Hepatocyte (in vitro differentiated cells): ENCODE data around the gene PSD2. TPM values are rescaled to one million over a fixed set of nuclear protein-coding genes. Genes with fewer than 3 reads are reported as not detected.

Experiments
- DNase-seq: peaks from one replicate; pipeline ENCODE4 v3.0.0-alpha.2; 2016; ENCODE audit warnings: low spot score
- H2AFZ ChIP-seq: fragments of 200-600 bp; sonication (generic); 2 replicates; pipeline ENCODE4 v1.6.0; 2016; ENCODE audit warnings: antibody characterized with exemption, mild to moderate bottlenecking
- H3K27ac ChIP-seq: fragments of 200-600 bp; sonication (generic); 2 replicates; pipeline ENCODE4 v1.5.1; 2016; ENCODE audit warnings: mild to moderate bottlenecking
- H3K27me3 ChIP-seq: fragments of 200-600 bp; sonication (generic); 2 replicates; pipeline ENCODE4 v1.6.1; 2016
- H3K36me3 ChIP-seq: fragments of 200-600 bp; sonication (generic); replicated peaks from 2 replicates; pipeline ENCODE4 v1.5.1; 2016; ENCODE audit warnings: low read depth; ENCODE audit not compliant: insufficient read depth
- H3K4me1 ChIP-seq: fragments of 200-600 bp; sonication (generic); 2 replicates; pipeline ENCODE4 v1.5.1; 2016; ENCODE audit warnings: mild to moderate bottlenecking, moderate library complexity; ENCODE audit not compliant: insufficient read depth
- H3K4me2 ChIP-seq: fragments of 200-600 bp; sonication (generic); 2 replicates; pipeline ENCODE4 v1.6.0; 2016
- H3K4me3 ChIP-seq: fragments of 200-600 bp; sonication (generic); 2 replicates; pipeline ENCODE4 v1.5.1; 2016; ENCODE audit warnings: mild to moderate bottlenecking
- H3K79me2 ChIP-seq: fragments of 200-600 bp; sonication (generic); 2 replicates; pipeline ENCODE4 v1.6.0; 2017; ENCODE audit warnings: mild to moderate bottlenecking
- H3K9me2 ChIP-seq: fragments of 200-600 bp; sonication (generic); replicated peaks from 2 replicates; pipeline ENCODE4 v1.6.0; 2017; ENCODE audit warnings: mild to moderate bottlenecking; ENCODE audit not compliant: insufficient read depth
- H3K9me3 ChIP-seq: fragments of 200-600 bp; sonication (generic); 2 replicates; pipeline ENCODE4 v1.5.1; 2016; ENCODE audit warnings: low read depth, mild to moderate bottlenecking
- H4K20me1 ChIP-seq: fragments of 200-600 bp; sonication (generic); 2 replicates; pipeline ENCODE4 v1.6.0; 2016; ENCODE audit warnings: mild to moderate bottlenecking; ENCODE audit not compliant: insufficient read depth, poor library complexity, severe bottlenecking
- EZH2 ChIP-seq: fragments of 200-600 bp; sonication (generic); IDR thresholded peaks from 2 replicates; pipeline ENCODE4 v1.6.1; 2016; ENCODE audit warnings: antibody characterized with exemption, mild to moderate bottlenecking, borderline replicate concordance
- EZH2phosphoT487 ChIP-seq: fragments of 200-600 bp; sonication (generic); IDR thresholded peaks from one replicate; pipeline ENCODE4 v1.6.1; 2018; ENCODE audit warnings: antibody characterized with exemption, mild to moderate bottlenecking, low read depth, moderate library complexity; ENCODE audit not compliant: unreplicated experiment, severe bottlenecking
- WGBS: methylation state at CpG from one replicate; pipeline ENCODE4 v1.1.6; 2016; ENCODE audit warnings: low lambda C conversion rate; ENCODE audit errors: missing lambda C conversion rate; 5-methylcytosine and 5-hydroxymethylcytosine counted together
- polyA plus RNA-seq: library from polyadenylated mRNA; unstranded; fragments of >200 nt; fragmentation: Nextera tagmentation; extraction: Ambion mirVana; gene quantifications from 2 replicates; pipeline ENCODE4 v1.2.1, GENCODE V29; 2016
- total RNA-seq: library from RNA; depleted of rRNA; stranded (reverse); fragments of >200 nt; gene quantifications from 2 replicates; pipeline ENCODE4 v1.2.3, GENCODE V29; 2014
- TF ChIP-seq, protein P1 (sequence below): fragments of 200-600 bp; sonication (generic); IDR thresholded peaks from 2 replicates; pipeline ENCODE4 v1.5.1; 2016; ENCODE audit warnings: antibody characterized with exemption, mild to moderate bottlenecking; ENCODE audit not compliant: poor library complexity

Gene PSD2
- total and polyA plus RNA-seq, 2 experiments from 2014 or later: not detected

DNA sequence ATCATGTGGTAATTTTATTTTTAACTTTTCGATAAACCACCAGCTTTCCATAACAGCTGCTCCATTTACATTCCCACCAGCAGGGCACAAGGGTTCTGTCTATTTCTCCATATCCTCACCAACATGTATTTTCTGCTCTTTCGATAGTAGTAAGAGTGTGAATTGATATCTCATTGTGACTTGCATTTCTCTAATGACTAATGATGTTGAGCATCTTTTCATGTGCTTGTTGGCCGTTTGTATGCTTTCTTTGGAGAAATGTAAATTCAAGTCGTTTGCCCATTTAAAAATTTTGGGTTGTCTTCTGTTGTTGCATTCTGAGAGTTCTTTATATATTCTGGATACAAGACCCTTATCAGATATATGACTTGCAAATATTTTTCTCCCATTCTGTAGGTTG lies 45.9 kb downstream of the PSD2 start:
- H3K36me3 ChIP-seq: no peaks in the 10 kb centered on the region
- H3K9me3 ChIP-seq: no peaks in the 10 kb centered on the region
- no peak overlapping the region for H2AFZ ChIP-seq
- WGBS: 75% methylated on average over 4 of the region's 4 CpGs
- H3K27me3 ChIP-seq: peaks cover 30% of the 10 kb centered on the region
- H3K4me3 ChIP-seq: no peak overlapping the region
- TF ChIP-seq, protein P1, sequence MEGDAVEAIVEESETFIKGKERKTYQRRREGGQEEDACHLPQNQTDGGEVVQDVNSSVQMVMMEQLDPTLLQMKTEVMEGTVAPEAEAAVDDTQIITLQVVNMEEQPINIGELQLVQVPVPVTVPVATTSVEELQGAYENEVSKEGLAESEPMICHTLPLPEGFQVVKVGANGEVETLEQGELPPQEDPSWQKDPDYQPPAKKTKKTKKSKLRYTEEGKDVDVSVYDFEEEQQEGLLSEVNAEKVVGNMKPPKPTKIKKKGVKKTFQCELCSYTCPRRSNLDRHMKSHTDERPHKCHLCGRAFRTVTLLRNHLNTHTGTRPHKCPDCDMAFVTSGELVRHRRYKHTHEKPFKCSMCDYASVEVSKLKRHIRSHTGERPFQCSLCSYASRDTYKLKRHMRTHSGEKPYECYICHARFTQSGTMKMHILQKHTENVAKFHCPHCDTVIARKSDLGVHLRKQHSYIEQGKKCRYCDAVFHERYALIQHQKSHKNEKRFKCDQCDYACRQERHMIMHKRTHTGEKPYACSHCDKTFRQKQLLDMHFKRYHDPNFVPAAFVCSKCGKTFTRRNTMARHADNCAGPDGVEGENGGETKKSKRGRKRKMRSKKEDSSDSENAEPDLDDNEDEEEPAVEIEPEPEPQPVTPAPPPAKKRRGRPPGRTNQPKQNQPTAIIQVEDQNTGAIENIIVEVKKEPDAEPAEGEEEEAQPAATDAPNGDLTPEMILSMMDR: no peak
- no peak for TF ChIP-seq EZH2phosphoT487
- TF ChIP-seq EZH2: no peak
- no peaks in the 10 kb centered on the region for H3K79me2 ChIP-seq
- no peaks in the 10 kb centered on the region for H3K9me2 ChIP-seq
- no peak overlapping the region for H3K27ac ChIP-seq
- H3K4me1 ChIP-seq: no peaks in the 10 kb centered on the region
- no peak for DNase-seq
- no peaks in the 10 kb centered on the region for H4K20me1 ChIP-seq
- no peak overlapping the region for H3K4me2 ChIP-seq

DNA sequence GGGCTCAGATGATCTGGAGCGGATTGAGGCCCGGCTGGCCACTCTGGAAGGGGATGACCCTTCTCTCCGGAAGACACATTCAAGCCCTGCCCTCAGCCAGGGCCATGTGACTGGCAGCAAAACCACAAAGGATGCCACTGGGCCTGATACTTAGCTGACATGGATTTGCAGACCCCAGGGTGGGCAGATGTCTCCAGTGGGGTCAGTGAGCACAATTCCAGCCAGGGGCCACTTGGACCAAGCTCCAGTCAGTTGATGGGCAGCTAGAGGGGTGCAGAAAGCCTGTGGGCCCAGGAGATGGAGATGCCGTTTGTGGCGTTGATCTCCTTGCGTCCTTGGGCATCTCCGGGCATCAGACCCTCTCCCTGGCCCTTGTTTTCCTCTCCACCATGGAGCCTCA lies 46.7 kb downstream of the PSD2 start:
- H3K27me3 ChIP-seq: peaks cover 38% of the 10 kb centered on the region
- no peak for DNase-seq
- H2AFZ ChIP-seq: no peak overlapping the region
- no peaks in the 10 kb centered on the region for H4K20me1 ChIP-seq
- no peak for TF ChIP-seq EZH2
- TF ChIP-seq, protein P1: no peak
- TF ChIP-seq EZH2phosphoT487: no peak
- no peak overlapping the region for H3K27ac ChIP-seq
- H3K36me3 ChIP-seq: no peaks in the 10 kb centered on the region
- H3K4me1 ChIP-seq: peaks cover under 1% of the 10 kb centered on the region
- no peak overlapping the region for H3K4me2 ChIP-seq
- H3K9me2 ChIP-seq: no peaks in the 10 kb centered on the region
- no peaks in the 10 kb centered on the region for H3K79me2 ChIP-seq
- 85% methylated on average over 7 of the region's 7 CpGs for WGBS
- H3K4me3 ChIP-seq: no peak overlapping the region
- H3K9me3 ChIP-seq: no peaks in the 10 kb centered on the region

DNA sequence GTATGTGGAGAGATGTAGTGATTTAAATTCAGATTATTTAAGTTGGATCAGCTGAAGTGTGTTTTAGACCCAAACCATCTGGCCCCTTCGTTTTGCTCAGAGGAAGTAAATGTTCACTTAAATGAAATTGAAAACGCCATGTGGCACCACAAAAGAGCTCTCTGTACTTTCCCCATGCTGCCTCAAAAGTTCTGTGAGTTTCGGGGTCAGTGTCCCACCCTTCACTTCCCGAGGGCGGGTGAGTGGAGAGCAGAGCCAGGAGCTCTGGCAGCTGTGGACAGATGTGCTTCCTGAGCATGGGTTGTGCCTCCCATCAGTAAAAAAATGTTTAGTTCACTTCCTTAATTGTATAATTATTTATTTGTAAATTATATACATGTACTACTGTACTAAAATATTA lies 48.4 kb downstream of the PSD2 start:
- TF ChIP-seq EZH2phosphoT487 (no peak), EZH2 (no peak)
- TF ChIP-seq, protein P1: no peak
- Histone ChIP-seq H3K27me3 (peaks cover 44% of the 10 kb centered on the region), H3K79me2 (no peaks in the 10 kb centered on the region), H3K4me1 (peaks cover 5% of the 10 kb centered on the region), H3K27ac (no peak overlapping the region), H3K36me3 (no peaks in the 10 kb centered on the region), H3K4me2 (no peak overlapping the region), H2AFZ (no peak overlapping the region), H4K20me1 (no peaks in the 10 kb centered on the region), H3K9me3 (no peaks in the 10 kb centered on the region), H3K4me3 (no peak overlapping the region), H3K9me2 (no peaks in the 10 kb centered on the region)
- WGBS: 73% methylated on average over 5 of the region's 5 CpGs
- no peak for DNase-seq
